ENCODE measurements around the gene RALGAPB. TPM values are rescaled to one million over a fixed set of nuclear protein-coding genes. Genes with fewer than 3 reads are reported as not detected.

RALGAPB gene
- total and polyA plus RNA-seq, 5 donors: 8.3 to 26.9 (median 22.0) TPM

GRCh38 chr20:38528167-38528566 is 55.5 kb downstream of the RALGAPB start:
- H3K27ac ChIP-seq (ENCODE audit: low read length): no peak overlapping the region
- 98% methylated on average over 3 of the region's 3 CpGs for WGBS

GRCh38 chr20:38531021-38531420 is 58.4 kb downstream of the RALGAPB start:
- WGBS: 95% methylated on average over 1 of the region's 1 CpG
- no peak for ATAC-seq
- no peaks in the 10 kb centered on the region for H3K9me3 ChIP-seq (ENCODE audit: control insufficient read depth, low read length)
- no peak overlapping the region for H3K27ac ChIP-seq (ENCODE audit: low read length)
- H3K27me3 ChIP-seq (ENCODE audit: control insufficient read depth, insufficient read depth): no peaks in the 10 kb centered on the region
- DNase-seq: no peak
- no peak overlapping the region for H3K4me3 ChIP-seq (ENCODE audit: low read length)
- intact Hi-C loops (cut with DNase I): no loop called here
- no peaks in the 10 kb centered on the region for H3K4me1 ChIP-seq (ENCODE audit: control insufficient read depth, insufficient read depth, low read length)

More at GRCh38 chr20:38528167-38528566, 55.5 kb downstream of the RALGAPB start:
- intact Hi-C loops (cut with DNase I): no loop called here
- no peaks in the 10 kb centered on the region for H3K27me3 ChIP-seq (ENCODE audit: control insufficient read depth, insufficient read depth)
- H3K4me3 ChIP-seq (ENCODE audit: low read length): no peak overlapping the region
- no peak for ATAC-seq
- H3K4me1 ChIP-seq (ENCODE audit: control insufficient read depth, insufficient read depth, low read length): no peaks in the 10 kb centered on the region
- H3K9me3 ChIP-seq (ENCODE audit: control insufficient read depth, low read length): no peaks in the 10 kb centered on the region
- no peak for DNase-seq

- Histone ChIP-seq H3K4me3 (ENCODE audit: low read length) (no peak overlapping the region), H3K9me3 (ENCODE audit: control insufficient read depth, low read length) (no peaks in the 10 kb centered on the region), H3K27ac (ENCODE audit: low read length) (no peak overlapping the region), H3K27me3 (ENCODE audit: control insufficient read depth, insufficient read depth) (no peaks in the 10 kb centered on the region), H3K4me1 (ENCODE audit: control insufficient read depth, insufficient read depth, low read length) (no peaks in the 10 kb centered on the region)
- WGBS: 88% methylated on average over 11 of the region's 11 CpGs
- DNase-seq (peak in 1 of 3 donors; percentile 40), ATAC-seq (no peak)
- intact Hi-C loops (cut with DNase I): no loop called here
Measured at GRCh38 chr20:38534756-38535155, 62.1 kb downstream of the RALGAPB start.

- H3K9me3 ChIP-seq (ENCODE audit: control insufficient read depth, low read length): no peaks in the 10 kb centered on the region
- no peak for DNase-seq
- H3K4me3 ChIP-seq (ENCODE audit: low read length): no peak overlapping the region
- intact Hi-C loops (cut with DNase I): no loop called here
- no peak for ATAC-seq
- H3K4me1 ChIP-seq (ENCODE audit: control insufficient read depth, insufficient read depth, low read length): no peaks in the 10 kb centered on the region
- no peaks in the 10 kb centered on the region for H3K27me3 ChIP-seq (ENCODE audit: control insufficient read depth, insufficient read depth)
- H3K27ac ChIP-seq (ENCODE audit: low read length): no peak overlapping the region
- WGBS: over 99% methylated on average over 2 of the region's 2 CpGs
Measured at GRCh38 chr20:38536310-38536709, 63.7 kb downstream of the RALGAPB start.

- WGBS: 98% methylated on average over 1 of the region's 1 CpG
- H3K27ac ChIP-seq (ENCODE audit: low read length): no peak overlapping the region
- no peaks in the 10 kb centered on the region for H3K9me3 ChIP-seq (ENCODE audit: control insufficient read depth, low read length)
- no peak for DNase-seq
- no peak for ATAC-seq
- no peak overlapping the region for H3K4me3 ChIP-seq (ENCODE audit: low read length)
- H3K4me1 ChIP-seq (ENCODE audit: control insufficient read depth, insufficient read depth, low read length): no peaks in the 10 kb centered on the region
- no peaks in the 10 kb centered on the region for H3K27me3 ChIP-seq (ENCODE audit: control insufficient read depth, insufficient read depth)
- intact Hi-C loops (cut with DNase I): no loop called here
Measured at GRCh38 chr20:38537176-38537575, 64.5 kb downstream of the RALGAPB start.

GRCh38 chr20:38538789-38539188 is 66.1 kb downstream of the RALGAPB start:
- Histone ChIP-seq H3K27me3 (ENCODE audit: control insufficient read depth, insufficient read depth) (no peaks in the 10 kb centered on the region), H3K4me1 (ENCODE audit: control insufficient read depth, insufficient read depth, low read length) (no peaks in the 10 kb centered on the region), H3K27ac (ENCODE audit: low read length) (no peak overlapping the region), H3K4me3 (ENCODE audit: low read length) (no peak overlapping the region), H3K9me3 (ENCODE audit: control insufficient read depth, low read length) (no peaks in the 10 kb centered on the region)
- intact Hi-C loops (cut with DNase I): no loop called here
- 99% methylated on average over 2 of the region's 2 CpGs for WGBS
- DNase-seq: no peak
- no peak for ATAC-seq

GRCh38 chr20:38543014-38543906 is 70.6 kb downstream of the RALGAPB start:
- H3K9me3 ChIP-seq (ENCODE audit: control insufficient read depth, low read length): no peaks in the 10 kb centered on the region
- no peak overlapping the region for H3K4me3 ChIP-seq (ENCODE audit: low read length)
- H3K4me1 ChIP-seq (ENCODE audit: control insufficient read depth, insufficient read depth, low read length): no peaks in the 10 kb centered on the region
- no peak for ATAC-seq
- intact Hi-C loops (cut with DNase I): no loop called here
- no peaks in the 10 kb centered on the region for H3K27me3 ChIP-seq (ENCODE audit: control insufficient read depth, insufficient read depth)
- no peak overlapping the region for H3K27ac ChIP-seq (ENCODE audit: low read length)
- WGBS: 76% methylated on average over 7 of the region's 7 CpGs
- no peak for DNase-seq

- no peak for ATAC-seq
- DNase-seq: no peak
- H3K27ac ChIP-seq (ENCODE audit: low read length): no peak overlapping the region
- intact Hi-C loops (cut with DNase I): no loop called here
- H3K4me3 ChIP-seq (ENCODE audit: low read length): no peak overlapping the region
- 98% methylated on average over 2 of the region's 2 CpGs for WGBS
- no peaks in the 10 kb centered on the region for H3K27me3 ChIP-seq (ENCODE audit: control insufficient read depth, insufficient read depth)
- H3K4me1 ChIP-seq (ENCODE audit: control insufficient read depth, insufficient read depth, low read length): no peaks in the 10 kb centered on the region
- no peaks in the 10 kb centered on the region for H3K9me3 ChIP-seq (ENCODE audit: control insufficient read depth, low read length)
Measured at GRCh38 chr20:38545771-38546170, 73.1 kb downstream of the RALGAPB start.

GRCh38 chr20:38547288-38548085 is 74.8 kb downstream of the RALGAPB start:
- WGBS: 93% methylated on average over 3 of the region's 3 CpGs
- no peaks in the 10 kb centered on the region for H3K9me3 ChIP-seq (ENCODE audit: control insufficient read depth, low read length)
- ATAC-seq: no peak

GRCh38 chr20:38548356-38549083 is 75.9 kb downstream of the RALGAPB start:
- Histone ChIP-seq H3K9me3 (ENCODE audit: control insufficient read depth, low read length) (no peaks in the 10 kb centered on the region), H3K27ac (ENCODE audit: low read length) (no peak overlapping the region), H3K27me3 (ENCODE audit: control insufficient read depth, insufficient read depth) (no peaks in the 10 kb centered on the region), H3K4me1 (ENCODE audit: control insufficient read depth, insufficient read depth, low read length) (no peaks in the 10 kb centered on the region), H3K4me3 (ENCODE audit: low read length) (no peak overlapping the region)
- no peak for DNase-seq
- WGBS: 95% methylated on average over 3 of the region's 3 CpGs
- intact Hi-C loops (cut with DNase I): no loop called here
- no peak for ATAC-seq

More at GRCh38 chr20:38547288-38548085, 74.8 kb downstream of the RALGAPB start:
- H3K27ac ChIP-seq (ENCODE audit: low read length): no peak overlapping the region
- no peaks in the 10 kb centered on the region for H3K4me1 ChIP-seq (ENCODE audit: control insufficient read depth, insufficient read depth, low read length)
- no peaks in the 10 kb centered on the region for H3K27me3 ChIP-seq (ENCODE audit: control insufficient read depth, insufficient read depth)
- intact Hi-C loops (cut with DNase I): no loop called here
- no peak for DNase-seq
- no peak overlapping the region for H3K4me3 ChIP-seq (ENCODE audit: low read length)

- Histone ChIP-seq H3K9me3 (ENCODE audit: control insufficient read depth, low read length) (no peaks in the 10 kb centered on the region), H3K27me3 (ENCODE audit: control insufficient read depth, insufficient read depth) (no peaks in the 10 kb centered on the region), H3K4me3 (ENCODE audit: low read length) (no peak overlapping the region), H3K4me1 (ENCODE audit: control insufficient read depth, insufficient read depth, low read length) (no peaks in the 10 kb centered on the region), H3K27ac (ENCODE audit: low read length) (no peak overlapping the region)
- ATAC-seq (no peak), DNase-seq (no peak)
- 100% methylated on average over 1 of the region's 1 CpG for WGBS
- intact Hi-C loops (cut with DNase I): no loop called here
Measured at GRCh38 chr20:38550274-38550673, 77.6 kb downstream of the RALGAPB start.
